ENCODE data around the gene LHPP.

Gene LHPP

DNA sequence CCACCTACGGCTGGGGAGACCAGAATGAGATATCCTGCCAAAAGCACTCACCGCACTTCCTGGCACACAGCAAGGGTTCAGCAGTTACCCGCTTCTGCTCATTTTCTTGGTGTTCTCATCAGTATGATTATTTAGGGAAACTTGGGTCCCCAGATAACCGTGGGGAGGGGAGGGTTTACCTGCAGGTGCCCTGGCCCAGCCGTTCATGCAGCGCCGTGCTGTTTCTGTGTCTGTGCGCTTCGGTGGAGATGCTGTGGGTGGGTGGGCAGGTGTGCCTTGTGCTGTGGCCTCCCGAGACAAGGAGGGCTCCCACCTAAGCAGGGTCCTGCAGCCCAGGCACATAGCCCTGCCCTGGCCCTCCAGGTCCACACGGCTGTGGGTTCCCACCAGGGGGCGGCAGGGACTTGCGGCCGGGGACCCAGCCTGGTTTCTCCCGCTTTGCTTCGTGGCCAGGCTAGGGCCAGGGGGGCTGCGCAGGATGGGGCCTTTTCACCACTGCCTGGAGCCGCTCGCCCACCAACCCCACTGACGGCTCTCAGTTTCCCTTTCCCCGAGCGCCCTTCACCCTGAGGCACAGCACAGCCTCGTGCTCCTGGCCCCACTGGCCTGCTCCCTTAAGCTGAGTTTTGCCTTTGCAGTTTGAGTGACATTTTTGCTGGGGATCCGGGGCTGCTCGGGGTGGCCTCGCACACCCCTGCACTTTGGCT, 78.5 kb downstream of the LHPP start:
- no peak for TF ChIP-seq POLR2A (IDR thresholded peaks at IDR 0.05; ENCODE audit: extremely low read depth, insufficient read length)
- TF ChIP-seq, protein P1, sequence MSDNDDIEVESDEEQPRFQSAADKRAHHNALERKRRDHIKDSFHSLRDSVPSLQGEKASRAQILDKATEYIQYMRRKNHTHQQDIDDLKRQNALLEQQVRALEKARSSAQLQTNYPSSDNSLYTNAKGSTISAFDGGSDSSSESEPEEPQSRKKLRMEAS (IDR thresholded peaks at IDR 0.05; ENCODE audit: low read depth, low read length): 0 out of 2 replicates have a peak, but pooled peaks have one; percentile 29
- TF ChIP-seq, protein P2, sequence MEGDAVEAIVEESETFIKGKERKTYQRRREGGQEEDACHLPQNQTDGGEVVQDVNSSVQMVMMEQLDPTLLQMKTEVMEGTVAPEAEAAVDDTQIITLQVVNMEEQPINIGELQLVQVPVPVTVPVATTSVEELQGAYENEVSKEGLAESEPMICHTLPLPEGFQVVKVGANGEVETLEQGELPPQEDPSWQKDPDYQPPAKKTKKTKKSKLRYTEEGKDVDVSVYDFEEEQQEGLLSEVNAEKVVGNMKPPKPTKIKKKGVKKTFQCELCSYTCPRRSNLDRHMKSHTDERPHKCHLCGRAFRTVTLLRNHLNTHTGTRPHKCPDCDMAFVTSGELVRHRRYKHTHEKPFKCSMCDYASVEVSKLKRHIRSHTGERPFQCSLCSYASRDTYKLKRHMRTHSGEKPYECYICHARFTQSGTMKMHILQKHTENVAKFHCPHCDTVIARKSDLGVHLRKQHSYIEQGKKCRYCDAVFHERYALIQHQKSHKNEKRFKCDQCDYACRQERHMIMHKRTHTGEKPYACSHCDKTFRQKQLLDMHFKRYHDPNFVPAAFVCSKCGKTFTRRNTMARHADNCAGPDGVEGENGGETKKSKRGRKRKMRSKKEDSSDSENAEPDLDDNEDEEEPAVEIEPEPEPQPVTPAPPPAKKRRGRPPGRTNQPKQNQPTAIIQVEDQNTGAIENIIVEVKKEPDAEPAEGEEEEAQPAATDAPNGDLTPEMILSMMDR (IDR thresholded peaks at IDR 0.05; ENCODE audit: low read depth, low read length): peak; percentile 84
- TF ChIP-seq MYC (IDR thresholded peaks at IDR 0.05; ENCODE audit: low read depth, low read length): 0 out of 2 replicates have a peak, but pooled peaks have one; percentile 25
- DNase-seq (ENCODE audit: low read depth): peak; percentile 69
- no peak overlapping the region for H3K4me3 ChIP-seq (ENCODE audit: low read depth, low read length)

DNA sequence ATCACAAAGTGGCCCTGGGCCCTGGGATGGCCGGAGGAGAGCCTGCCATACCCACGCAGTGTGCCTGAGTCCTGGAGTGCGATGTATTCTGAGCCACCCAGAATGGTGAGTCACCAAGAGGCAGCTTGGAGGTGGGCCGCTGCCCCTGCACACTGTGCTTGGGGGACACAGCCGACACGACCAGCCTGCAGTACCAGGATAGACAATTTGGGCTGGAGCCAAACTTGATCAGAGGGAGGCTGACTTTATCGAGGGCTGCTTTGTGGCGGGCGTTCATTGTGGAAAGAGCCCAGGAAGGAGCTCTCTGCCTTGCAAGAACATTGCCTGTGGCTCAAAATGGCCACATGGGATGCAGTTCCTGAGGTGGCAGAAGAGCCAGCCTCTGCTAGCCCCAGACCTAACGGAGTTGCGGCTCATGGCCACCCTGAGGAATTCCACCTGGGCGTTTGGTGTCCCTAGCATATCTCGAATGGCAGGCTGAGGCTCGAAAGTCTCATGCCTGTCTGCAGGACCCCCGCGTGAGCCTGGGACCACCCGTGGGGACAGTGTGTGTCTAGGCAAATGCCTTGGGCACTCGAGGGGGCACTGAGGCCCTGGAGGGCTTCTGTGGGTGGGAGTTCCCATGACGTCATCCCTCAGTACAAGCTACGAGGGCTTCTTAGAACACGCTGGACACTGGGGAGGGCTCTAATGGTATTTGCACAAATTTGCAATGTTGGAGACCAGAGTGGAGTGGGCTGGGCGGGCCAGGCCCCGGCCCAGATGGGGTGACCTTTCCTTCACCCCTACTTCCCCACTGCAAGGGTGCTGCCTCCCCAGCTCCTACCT, 79.7 kb downstream of the LHPP start:
- no peak for DNase-seq (ENCODE audit: low read depth)
- H3K4me3 ChIP-seq (ENCODE audit: low read depth, low read length): no peak overlapping the region
- TF ChIP-seq MYC (IDR thresholded peaks at IDR 0.05; ENCODE audit: low read depth, low read length): no peak
- no peak for TF ChIP-seq POLR2A (IDR thresholded peaks at IDR 0.05; ENCODE audit: extremely low read depth, insufficient read length)
- TF ChIP-seq, protein P1 (IDR thresholded peaks at IDR 0.05; ENCODE audit: low read depth, low read length): no peak
- TF ChIP-seq, protein P2 (IDR thresholded peaks at IDR 0.05; ENCODE audit: low read depth, low read length): no peak

DNA sequence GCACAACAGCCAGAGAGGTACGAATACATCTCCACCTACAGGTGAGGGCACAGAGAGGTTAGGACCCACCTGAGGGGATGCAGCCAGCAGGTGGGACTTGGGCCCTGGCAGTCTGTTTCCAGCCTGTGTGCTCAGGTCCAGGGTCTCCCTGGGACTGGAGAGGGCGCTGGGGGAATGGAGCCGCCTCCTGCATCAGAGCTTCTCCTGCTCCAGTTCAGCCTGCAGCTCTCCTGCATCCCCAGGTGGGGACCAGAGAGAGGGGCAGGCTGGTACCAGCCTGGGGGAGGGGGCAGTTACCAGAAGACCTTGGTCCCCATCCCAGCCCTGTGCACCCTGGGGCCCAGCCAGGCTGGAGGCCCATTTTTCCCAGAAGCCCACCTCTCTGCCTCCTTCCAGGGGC, 80.7 kb downstream of the LHPP start:
- H3K4me3 ChIP-seq (ENCODE audit: low read depth, low read length): no peak overlapping the region
- TF ChIP-seq POLR2A (IDR thresholded peaks at IDR 0.05; ENCODE audit: extremely low read depth, insufficient read length): no peak
- no peak for TF ChIP-seq MYC (IDR thresholded peaks at IDR 0.05; ENCODE audit: low read depth, low read length)
- TF ChIP-seq, protein P2 (IDR thresholded peaks at IDR 0.05; ENCODE audit: low read depth, low read length): no peak
- TF ChIP-seq, protein P1 (IDR thresholded peaks at IDR 0.05; ENCODE audit: low read depth, low read length): no peak
- no peak for DNase-seq (ENCODE audit: low read depth)

DNA sequence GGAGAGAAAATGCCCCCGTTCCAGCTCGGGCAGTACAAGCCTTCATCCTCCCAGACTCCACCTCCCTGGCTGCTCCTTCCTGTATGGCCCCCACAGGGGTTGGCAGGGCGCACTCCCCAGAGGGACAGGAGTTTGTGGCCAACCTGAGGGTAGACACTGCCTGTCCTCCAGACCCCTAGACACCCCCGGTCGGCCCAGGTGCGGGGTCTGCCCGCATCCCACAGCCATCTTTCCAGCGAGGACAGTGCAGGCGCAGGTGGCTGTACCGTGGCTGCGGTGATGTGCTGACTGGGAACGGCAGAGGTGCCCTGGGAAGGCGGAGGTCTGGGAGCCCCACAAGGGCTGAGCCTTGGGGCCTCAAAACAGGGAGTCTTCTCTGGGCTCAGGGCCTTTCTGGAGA, 81.5 kb downstream of the LHPP start:
- DNase-seq (ENCODE audit: low read depth): no peak
- no peak overlapping the region for H3K4me3 ChIP-seq (ENCODE audit: low read depth, low read length)
- no peak for TF ChIP-seq POLR2A (IDR thresholded peaks at IDR 0.05; ENCODE audit: extremely low read depth, insufficient read length)

DNA sequence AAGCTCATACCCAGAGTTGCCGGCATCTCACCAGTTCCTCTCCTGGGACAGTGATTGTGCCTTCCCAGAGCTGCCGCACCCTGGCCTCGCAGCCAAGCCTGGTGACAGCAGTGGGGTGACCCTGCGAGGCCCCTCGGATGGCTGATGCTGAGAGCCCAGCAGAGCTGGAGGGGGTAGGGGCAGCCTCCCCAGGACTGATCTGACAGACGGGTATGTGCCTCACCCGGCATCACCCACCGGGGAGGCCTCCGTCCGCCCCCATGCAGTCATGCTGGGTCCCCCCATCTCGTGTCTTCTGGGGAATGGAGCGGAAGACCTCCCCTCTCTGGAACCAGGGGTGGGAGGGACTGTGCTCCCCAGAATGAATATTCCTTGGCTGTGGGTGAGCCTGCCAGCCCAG, 82.3 kb downstream of the LHPP start:
- H3K4me3 ChIP-seq (ENCODE audit: low read depth, low read length): no peak overlapping the region
- DNase-seq (ENCODE audit: low read depth): no peak
- TF ChIP-seq POLR2A (IDR thresholded peaks at IDR 0.05; ENCODE audit: extremely low read depth, insufficient read length): no peak

DNA sequence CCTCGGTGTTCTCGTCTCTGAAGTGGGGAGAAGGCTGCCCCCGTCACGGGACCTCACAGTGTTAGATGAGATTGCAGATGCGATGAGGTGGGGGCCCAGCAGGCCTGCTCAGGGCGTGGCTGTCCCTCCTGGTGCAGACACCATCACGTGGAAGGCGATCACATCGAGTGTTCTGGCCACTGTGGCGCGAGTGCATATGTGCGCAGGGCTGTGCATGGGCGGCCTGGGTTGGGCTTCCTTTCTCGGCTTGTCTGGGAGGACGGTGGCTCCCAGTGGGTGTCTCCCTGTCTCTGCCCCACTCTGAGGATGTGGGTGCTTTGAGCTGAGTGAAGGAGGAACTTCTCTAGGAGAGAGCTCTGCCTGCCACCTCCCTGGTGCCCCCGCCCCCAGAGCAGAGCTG, 83.1 kb downstream of the LHPP start:
- TF ChIP-seq, protein P2 (IDR thresholded peaks at IDR 0.05; ENCODE audit: low read depth, low read length): no peak
- TF ChIP-seq, protein P1 (IDR thresholded peaks at IDR 0.05; ENCODE audit: low read depth, low read length): no peak
- no peak for TF ChIP-seq MYC (IDR thresholded peaks at IDR 0.05; ENCODE audit: low read depth, low read length)
- TF ChIP-seq POLR2A (IDR thresholded peaks at IDR 0.05; ENCODE audit: extremely low read depth, insufficient read length): no peak
- peak; percentile 35 for DNase-seq (ENCODE audit: low read depth)
- no peak overlapping the region for H3K4me3 ChIP-seq (ENCODE audit: low read depth, low read length)

All from NB4 (cell line).